WERI-Rb-1 (cell line): ENCODE results near the gene CD1E.

Experiments used
- DNase-seq: peaks from one replicate; pipeline ENCODE4 v3.0.0-alpha.2; 2020
- H3K27ac ChIP-seq: fragments of 250-450 bp; sonication (Bioruptor Pico); 2 replicates; pipeline ENCODE4 v1.5.1; 2020; ENCODE audit warnings: mild to moderate bottlenecking, moderate library complexity
- H3K27me3 ChIP-seq: fragments of 250-450 bp; sonication (Bioruptor Pico); 2 replicates; pipeline ENCODE4 v1.5.1; 2021; ENCODE audit warnings: mild to moderate bottlenecking, low read depth, moderate library complexity; ENCODE audit not compliant: insufficient read depth, severe bottlenecking
- H3K36me3 ChIP-seq: fragments of 250-450 bp; sonication (Bioruptor Pico); 2 replicates; pipeline ENCODE4 v1.5.1; 2020; ENCODE audit warnings: mild to moderate bottlenecking, moderate library complexity
- H3K4me3 ChIP-seq: 2 replicates; pipeline ENCODE4 v1.5.1; 2011; ENCODE audit warnings: low read depth, mild to moderate bottlenecking, control low read depth, low read length
- H3K9me3 ChIP-seq: fragments of 250-450 bp; sonication (Bioruptor Pico); 2 replicates; pipeline ENCODE4 v1.5.1; 2021; ENCODE audit warnings: mild to moderate bottlenecking, moderate library complexity; ENCODE audit not compliant: severe bottlenecking
- CTCF ChIP-seq: IDR thresholded peaks from 2 replicates; pipeline ENCODE4 v1.5.1; 2011; ENCODE audit warnings: low read depth, mild to moderate bottlenecking, control low read depth, inconsistent platforms, low read length

Gene CD1E

GRCh38 chr1:158327481-158327880 is 26.2 kb upstream of the CD1E start:
- no peak for TF ChIP-seq CTCF
- Histone ChIP-seq H3K27me3 (peaks cover 100% of the 10 kb centered on the region), H3K27ac (no peak overlapping the region), H3K36me3 (no peaks in the 10 kb centered on the region), H3K4me3 (no peak overlapping the region), H3K9me3 (no peaks in the 10 kb centered on the region)
- DNase-seq, result no peak

DNA sequence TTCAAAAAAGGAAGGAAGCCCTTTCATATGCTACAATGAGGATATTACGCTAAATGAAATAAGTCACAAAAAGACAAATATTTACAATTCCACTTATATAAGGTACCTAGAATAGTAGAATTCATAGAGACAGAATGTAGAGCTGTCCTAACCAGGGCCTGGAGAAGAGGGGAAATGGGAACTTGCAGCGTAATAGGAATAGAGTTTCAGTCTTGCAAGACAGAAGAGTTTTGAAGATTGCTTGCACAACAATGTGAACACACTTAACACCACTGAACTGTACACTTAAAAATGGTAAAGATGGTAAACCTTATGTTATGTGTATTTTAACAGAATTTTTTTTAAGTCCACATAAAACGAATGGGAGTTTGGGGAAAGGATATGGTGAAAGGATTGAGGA is 25.3 kb upstream of the CD1E start:
- H3K36me3 ChIP-seq, result no peaks in the 10 kb centered on the region
- peaks cover 100% of the 10 kb centered on the region for H3K27me3 ChIP-seq
- TF ChIP-seq CTCF, result no peak
- H3K9me3 ChIP-seq, result no peaks in the 10 kb centered on the region
- H3K27ac ChIP-seq, result no peak overlapping the region
- no peak overlapping the region for H3K4me3 ChIP-seq
- DNase-seq, result no peak

DNA sequence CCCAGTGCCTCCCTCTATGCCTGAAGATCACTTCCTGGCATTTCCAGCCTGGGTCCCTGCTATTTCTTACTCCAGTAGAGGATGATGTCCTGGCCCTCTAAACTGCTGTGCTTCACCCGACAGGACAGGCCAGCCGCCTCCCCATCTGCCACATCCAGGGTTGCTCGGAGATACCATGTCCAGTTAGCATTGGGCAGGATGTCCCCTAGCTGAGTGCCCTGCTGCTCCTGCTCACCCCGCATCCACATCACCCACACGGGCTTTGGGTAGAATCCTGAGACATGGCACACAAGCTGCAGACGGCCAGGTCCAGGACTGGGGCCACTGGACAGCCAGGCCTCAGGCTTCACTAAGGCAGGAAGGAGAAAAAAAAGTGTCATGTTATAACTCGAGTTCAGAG is 24.4 kb upstream of the CD1E start:
- Histone ChIP-seq H3K27ac (no peak overlapping the region), H3K27me3 (peaks cover 100% of the 10 kb centered on the region), H3K4me3 (no peak overlapping the region), H3K36me3 (no peaks in the 10 kb centered on the region), H3K9me3 (no peaks in the 10 kb centered on the region)
- DNase-seq, result no peak
- no peak for TF ChIP-seq CTCF

- Histone ChIP-seq H3K4me3 (no peak overlapping the region), H3K9me3 (no peaks in the 10 kb centered on the region), H3K27me3 (peaks cover 100% of the 10 kb centered on the region), H3K36me3 (no peaks in the 10 kb centered on the region), H3K27ac (no peak overlapping the region)
- no peak for DNase-seq
- peak; percentile 31; the same call in 1 of the 2 replicates for TF ChIP-seq CTCF
These were observed 24.0 kb upstream of the CD1E start for GRCh38 chr1:158329733-158330132.

- TF ChIP-seq CTCF, result no peak
- no peak for DNase-seq
- H3K36me3 ChIP-seq, result no peaks in the 10 kb centered on the region
- H3K27me3 ChIP-seq, result peaks cover 100% of the 10 kb centered on the region
- no peaks in the 10 kb centered on the region for H3K9me3 ChIP-seq
- H3K4me3 ChIP-seq, result no peak overlapping the region
- H3K27ac ChIP-seq, result no peak overlapping the region
These were observed 23.1 kb upstream of the CD1E start for GRCh38 chr1:158330391-158331105.

GRCh38 chr1:158331106-158331425 is 22.6 kb upstream of the CD1E start:
- DNase-seq, result no peak
- Histone ChIP-seq H3K9me3 (no peaks in the 10 kb centered on the region), H3K4me3 (no peak overlapping the region), H3K27ac (no peak overlapping the region), H3K36me3 (no peaks in the 10 kb centered on the region), H3K27me3 (peaks cover 100% of the 10 kb centered on the region)
- TF ChIP-seq CTCF, result no peak
